ENCODE data around the gene LRRC56.

- TF ChIP-seq CTCF (conservative IDR thresholded peaks at IDR 0.05 in 1 of 2, IDR thresholded peaks at IDR 0.05 in 1 of 2; ENCODE audit: low read depth in 1 of 2, low read length in 2 of 2), result no peak
- no peak for TF ChIP-seq EZH2 (IDR thresholded peaks at IDR 0.05; ENCODE audit: low read length, missing control alignments)
Measured at GRCh38 chr11:593347-593746, 56.0 kb downstream of the LRRC56 start.

Measured in fibroblast of lung (primary cell).